Ascending aorta (tissue), 2 donors: Measurements from ENCODE around the gene TRAPPC2B. TPM values are rescaled to one million over a fixed set of nuclear protein-coding genes. Genes with fewer than 3 reads are reported as not detected.

Experiments
- DNase-seq, 2 donors: peaks; one replicate each; pipeline ENCODE4 v3.0.0-alpha.2; 2019; ENCODE audit warnings: low spot score in 2 of 2
- H3K27ac ChIP-seq, 2 donors: fragments of 200-600 bp; sonication (generic); one replicate each; pipeline ENCODE4 v1.5.1; 2016 to 2017; ENCODE audit warnings: mild to moderate bottlenecking in 1 of 2
- H3K27me3 ChIP-seq: fragments of 200-600 bp; sonication (generic); one replicate; pipeline ENCODE4 v1.5.1; 2017
- H3K36me3 ChIP-seq, 2 donors: fragments of 200-600 bp; sonication (generic); one replicate each; pipeline ENCODE4 v1.5.1; 2016
- H3K4me1 ChIP-seq, 2 donors: fragments of 200-600 bp; sonication (generic); one replicate each; pipeline ENCODE4 v1.5.1; 2016 to 2017; ENCODE audit warnings: mild to moderate bottlenecking in 1 of 2
- H3K4me3 ChIP-seq, 2 donors: fragments of 200-600 bp; sonication (generic); one replicate each; pipeline ENCODE4 v1.5.1; 2016 to 2017; ENCODE audit warnings: mild to moderate bottlenecking in 1 of 2
- H3K9me3 ChIP-seq, 2 donors: fragments of 200-600 bp; sonication (generic); one replicate each; pipeline ENCODE4 v1.5.1; 2016
- CTCF ChIP-seq, 3 experiments: fragments of 200-600 bp in 2 of 3; fragments of 450-650 bp in 1 of 3; sonication (generic) in 2 of 3; IDR thresholded peaks; one replicate each; pipeline ENCODE4 v1.5.1; 2016 to 2019; ENCODE audit warnings: antibody characterized with exemption in 3 of 3, mild to moderate bottlenecking in 1 of 3, moderate library complexity in 1 of 3
- intact Hi-C: fragments of 100-400 bp; cut with DNase I; formaldehyde crosslinking; loops from one replicate; pipeline ENCODE4 v1.15.1; 2023
- total RNA-seq: library from RNA; depleted of rRNA; stranded (reverse); fragments of >200 nt; gene quantifications from one replicate; pipeline ENCODE4 v1.1.0, GENCODE V29; 2016

Gene TRAPPC2B
- total RNA-seq, 1 donor from 2014 or later, result 1.8 TPM

GRCh38 chr19:57403737-57404563 lies 40.6 kb downstream of the TRAPPC2B start:
- Histone ChIP-seq H3K4me3 (no peak overlapping the region), H3K4me1 (no peaks in the 10 kb centered on the region), H3K27me3 (no peaks in the 10 kb centered on the region), H3K9me3 (peaks cover 32 to 78% of the 10 kb centered on the region in 2 donors), H3K36me3 (peaks cover 20 to 29% of the 10 kb centered on the region in 2 donors), H3K27ac (no peak overlapping the region)
- TF ChIP-seq CTCF (IDR thresholded peaks at IDR 0.05), result no peak
- DNase-seq, result no peak
- intact Hi-C loops, result no loop called here

GRCh38 chr19:57406516-57407123 lies 43.3 kb downstream of the TRAPPC2B start:
- no peak for DNase-seq
- intact Hi-C loops, result no loop called here
- peaks cover 21 to 52% of the 10 kb centered on the region in 2 donors for H3K9me3 ChIP-seq
- TF ChIP-seq CTCF (IDR thresholded peaks at IDR 0.05), result peak in 2 of 3 experiments; percentile 16 to 30
- no peak overlapping the region for H3K27ac ChIP-seq
- peaks cover 4 to 5% of the 10 kb centered on the region in 2 donors for H3K36me3 ChIP-seq
- no peaks in the 10 kb centered on the region for H3K4me1 ChIP-seq
- H3K4me3 ChIP-seq, result no peak overlapping the region
- no peaks in the 10 kb centered on the region for H3K27me3 ChIP-seq

GRCh38 chr19:57410877-57411671 lies 47.7 kb downstream of the TRAPPC2B start, which contains the start of gene ZNF17:
Gene ZNF17 (plus strand): TSS chr19:57411161. CDS start chr19:57413616, 2,455 bp downstream.
- intact Hi-C loops, result loop anchor here (1.0 kb wide), 3 partner anchors 21 to 48 kb away; partner anchors contain the start of genes TRAPPC2B, ZNF547 and ZNF749
- TF ChIP-seq CTCF (IDR thresholded peaks at IDR 0.05), result no peak
- H3K4me1 ChIP-seq, result no peaks in the 10 kb centered on the region
- peaks cover 21 to 47% of the 10 kb centered on the region in 2 donors for H3K9me3 ChIP-seq
- peak within 1 kb of the TSS; percentile 63 to 71 for H3K27ac ChIP-seq
- no peaks in the 10 kb centered on the region for H3K27me3 ChIP-seq
- H3K36me3 ChIP-seq, result peaks cover 30 to 35% of the 10 kb centered on the region in 2 donors
- peak within 1 kb of the TSS; percentile 65 to 87 for H3K4me3 ChIP-seq
- peak; percentile 80 to 96 for DNase-seq

Other genes with a start within 250 kb of the TRAPPC2B start
- gene USP29, start 243.6 kb upstream of the TRAPPC2B start, total RNA-seq, result not detected
- not detected for gene ZIM3, start 218.3 kb upstream of the TRAPPC2B start, total RNA-seq
- gene DUXA, start 196.1 kb upstream of the TRAPPC2B start, total RNA-seq, result not detected
- gene ZNF264, start 172.1 kb upstream of the TRAPPC2B start, total RNA-seq, result 183 TPM
- not detected for gene AURKC, start 132.5 kb upstream of the TRAPPC2B start, total RNA-seq
- 22.8 TPM for gene ZNF805, start 122.9 kb upstream of the TRAPPC2B start, total RNA-seq
- gene ZNF460, start 83.1 kb upstream of the TRAPPC2B start, total RNA-seq, result 56.5 TPM
- 4.5 TPM for gene ZNF543, start 43.1 kb upstream of the TRAPPC2B start, total RNA-seq
- gene ZNF304, start 12.3 kb upstream of the TRAPPC2B start, total RNA-seq, result 5.9 TPM
- not detected for gene ZNF547, start within 50 bp of the TRAPPC2B start, total RNA-seq
- gene ZNF548, start 26.3 kb downstream of the TRAPPC2B start, total RNA-seq, result 0.96 TPM
- gene ZNF17, start 47.6 kb downstream of the TRAPPC2B start, total RNA-seq, result 1.5 TPM
- 2.7 TPM for gene ZNF749, start 71.8 kb downstream of the TRAPPC2B start, total RNA-seq
- gene VN1R1, start 93.6 kb downstream of the TRAPPC2B start, total RNA-seq, result not detected
- gene ZNF772, start 114.0 kb downstream of the TRAPPC2B start, total RNA-seq, result 3.7 TPM
- gene ZNF419, start 124.2 kb downstream of the TRAPPC2B start, total RNA-seq, result 5.3 TPM
- gene ZNF773, start 136.4 kb downstream of the TRAPPC2B start, total RNA-seq, result not detected
- 2.2 TPM for gene ZNF549, start 163.8 kb downstream of the TRAPPC2B start, total RNA-seq
- gene ZNF550, start 196.3 kb downstream of the TRAPPC2B start, total RNA-seq, result 22.7 TPM
- gene ZNF416, start 215.4 kb downstream of the TRAPPC2B start, total RNA-seq, result 2.7 TPM
- gene ZIK1, start 220.6 kb downstream of the TRAPPC2B start, total RNA-seq, result 0.53 TPM
- gene ZNF530, start 236.3 kb downstream of the TRAPPC2B start, total RNA-seq, result 2.6 TPM